GM23338 (cell line): ENCODE measurements around the gene TXNRD1.
"Not testable (repeated sequence)": the region's sequence is repeated elsewhere in the genome, so short reads cannot be mapped to it uniquely, and the experiment has no call there.

Experiments
- CREB1 ChIP-seq: fragments of 250-450 bp; sonication (Bioruptor Pico); IDR thresholded peaks from 2 replicates; pipeline ENCODE4 v1.5.0; 2020; ENCODE audit warnings: low read depth, mild to moderate bottlenecking, moderate library complexity
- CTCF ChIP-seq, 2 experiments: fragments of 200-600 bp in 1 of 2; sonication (generic) in 1 of 2; conservative IDR thresholded peaks; 2 replicates each; pipeline versions ENCODE4 v1.5.1 to v1.6.1; 2016 to 2017; ENCODE audit warnings: antibody characterized with exemption in 2 of 2, low read depth in 2 of 2, mild to moderate bottlenecking in 2 of 2, moderate library complexity in 1 of 2
- EZH2 ChIP-seq: fragments of 200-600 bp; sonication (generic); IDR thresholded peaks from one replicate; pipeline ENCODE4 v1.8.0; 2017; ENCODE audit warnings: antibody characterized with exemption, mild to moderate bottlenecking, low read depth; ENCODE audit not compliant: unreplicated experiment
- EZH2phosphoT487 ChIP-seq: fragments of 200-600 bp; sonication (generic); IDR thresholded peaks from one replicate; pipeline ENCODE4 v1.8.1; 2018; ENCODE audit warnings: antibody characterized with exemption; ENCODE audit not compliant: unreplicated experiment
- JUNB ChIP-seq: IDR thresholded peaks from one replicate; pipeline ENCODE4 v1.6.1; 2016; ENCODE audit warnings: antibody characterized with exemption; ENCODE audit not compliant: unreplicated experiment
- NANOG ChIP-seq: IDR thresholded peaks from 2 replicates; pipeline ENCODE4 v1.6.1; 2016; ENCODE audit warnings: antibody characterized with exemption, borderline replicate concordance
- POLR2AphosphoS5 ChIP-seq: IDR thresholded peaks from 2 replicates; pipeline ENCODE4 v1.6.1; 2016; ENCODE audit warnings: antibody characterized with exemption, low read depth
- ZNF114 ChIP-seq: fragments of 250-450 bp; sonication (Bioruptor Pico); IDR thresholded peaks from 2 replicates; pipeline ENCODE4 v1.5.0; 2020; ENCODE audit warnings: mild to moderate bottlenecking, moderate library complexity
- ZNF331 ChIP-seq: fragments of 250-450 bp; sonication (Bioruptor Pico); IDR thresholded peaks from 2 replicates; pipeline ENCODE4 v1.5.0; 2020; ENCODE audit warnings: low read depth, mild to moderate bottlenecking, moderate library complexity
- TF ChIP-seq, protein P1 (sequence below): IDR thresholded peaks from 2 replicates; pipeline ENCODE4 v1.6.1; 2016; ENCODE audit warnings: antibody characterized with exemption
- TF ChIP-seq, protein P2 (sequence below): IDR thresholded peaks from one replicate; pipeline ENCODE4 v1.6.1; 2018; ENCODE audit warnings: antibody characterized with exemption; ENCODE audit not compliant: unreplicated experiment

DNA sequence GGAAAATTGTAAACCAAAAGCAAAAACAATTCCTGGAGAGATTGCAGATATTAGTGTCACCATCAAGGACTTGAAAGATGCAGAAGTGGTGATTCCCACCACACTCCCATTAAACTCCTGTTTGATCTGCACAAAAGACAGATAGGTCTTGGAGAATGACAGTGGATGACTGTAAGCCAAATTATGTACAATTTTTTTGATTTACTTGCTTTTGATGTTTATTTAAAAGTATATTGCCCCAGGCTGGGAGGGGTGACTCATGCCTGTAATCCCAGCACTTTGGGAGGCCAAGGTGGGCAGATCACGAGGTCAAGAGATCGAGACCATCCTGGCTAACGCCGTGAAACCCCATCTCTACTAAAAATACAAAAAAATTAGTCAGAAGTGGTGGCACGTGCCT, 41.8 kb upstream of the TXNRD1 start:
- TF ChIP-seq CTCF (conservative IDR thresholded peaks at IDR 0.05; ENCODE audit: low read depth in 2 of 2); EZH2; ZNF114 (CRISPR knock-in tag); POLR2AphosphoS5; NANOG; JUNB; ZNF331 (CRISPR knock-in tag); CREB1 (CRISPR knock-in tag); EZH2phosphoT487: not testable (repeated sequence)
- TF ChIP-seq, protein P1, sequence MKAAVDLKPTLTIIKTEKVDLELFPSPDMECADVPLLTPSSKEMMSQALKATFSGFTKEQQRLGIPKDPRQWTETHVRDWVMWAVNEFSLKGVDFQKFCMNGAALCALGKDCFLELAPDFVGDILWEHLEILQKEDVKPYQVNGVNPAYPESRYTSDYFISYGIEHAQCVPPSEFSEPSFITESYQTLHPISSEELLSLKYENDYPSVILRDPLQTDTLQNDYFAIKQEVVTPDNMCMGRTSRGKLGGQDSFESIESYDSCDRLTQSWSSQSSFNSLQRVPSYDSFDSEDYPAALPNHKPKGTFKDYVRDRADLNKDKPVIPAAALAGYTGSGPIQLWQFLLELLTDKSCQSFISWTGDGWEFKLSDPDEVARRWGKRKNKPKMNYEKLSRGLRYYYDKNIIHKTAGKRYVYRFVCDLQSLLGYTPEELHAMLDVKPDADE, result not testable (repeated sequence)
- TF ChIP-seq, protein P2, sequence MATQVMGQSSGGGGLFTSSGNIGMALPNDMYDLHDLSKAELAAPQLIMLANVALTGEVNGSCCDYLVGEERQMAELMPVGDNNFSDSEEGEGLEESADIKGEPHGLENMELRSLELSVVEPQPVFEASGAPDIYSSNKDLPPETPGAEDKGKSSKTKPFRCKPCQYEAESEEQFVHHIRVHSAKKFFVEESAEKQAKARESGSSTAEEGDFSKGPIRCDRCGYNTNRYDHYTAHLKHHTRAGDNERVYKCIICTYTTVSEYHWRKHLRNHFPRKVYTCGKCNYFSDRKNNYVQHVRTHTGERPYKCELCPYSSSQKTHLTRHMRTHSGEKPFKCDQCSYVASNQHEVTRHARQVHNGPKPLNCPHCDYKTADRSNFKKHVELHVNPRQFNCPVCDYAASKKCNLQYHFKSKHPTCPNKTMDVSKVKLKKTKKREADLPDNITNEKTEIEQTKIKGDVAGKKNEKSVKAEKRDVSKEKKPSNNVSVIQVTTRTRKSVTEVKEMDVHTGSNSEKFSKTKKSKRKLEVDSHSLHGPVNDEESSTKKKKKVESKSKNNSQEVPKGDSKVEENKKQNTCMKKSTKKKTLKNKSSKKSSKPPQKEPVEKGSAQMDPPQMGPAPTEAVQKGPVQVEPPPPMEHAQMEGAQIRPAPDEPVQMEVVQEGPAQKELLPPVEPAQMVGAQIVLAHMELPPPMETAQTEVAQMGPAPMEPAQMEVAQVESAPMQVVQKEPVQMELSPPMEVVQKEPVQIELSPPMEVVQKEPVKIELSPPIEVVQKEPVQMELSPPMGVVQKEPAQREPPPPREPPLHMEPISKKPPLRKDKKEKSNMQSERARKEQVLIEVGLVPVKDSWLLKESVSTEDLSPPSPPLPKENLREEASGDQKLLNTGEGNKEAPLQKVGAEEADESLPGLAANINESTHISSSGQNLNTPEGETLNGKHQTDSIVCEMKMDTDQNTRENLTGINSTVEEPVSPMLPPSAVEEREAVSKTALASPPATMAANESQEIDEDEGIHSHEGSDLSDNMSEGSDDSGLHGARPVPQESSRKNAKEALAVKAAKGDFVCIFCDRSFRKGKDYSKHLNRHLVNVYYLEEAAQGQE, result not testable (repeated sequence)
